Liver (tissue), 9 donors: ENCODE measurements around the gene SPAST. TPM values are rescaled to one million over a fixed set of nuclear protein-coding genes. Genes with fewer than 3 reads are reported as not detected.
A peak's percentile ranks its signal among the peaks of the same experiment; 100 is the strongest.

Source experiments
- DNase-seq: peaks from one replicate; pipeline ENCODE4 v3.0.0-alpha.2; 2017; ENCODE audit warnings: low spot score
- H3K27ac ChIP-seq, 2 donors: one replicate each; pipeline ENCODE4 v1.7.0; 2013; ENCODE audit warnings: inconsistent platforms in 2 of 2, low read length in 2 of 2, control low read depth in 1 of 2, low read depth in 1 of 2, mild to moderate bottlenecking in 1 of 2
- H3K27me3 ChIP-seq, 4 donors: one replicate each; pipeline versions ENCODE4 v1.6.1 to v1.7.0; 2013; ENCODE audit warnings: low read length in 3 of 4, inconsistent platforms in 1 of 4, mild to moderate bottlenecking in 1 of 4, moderate library complexity in 1 of 4; ENCODE audit not compliant: control insufficient read depth in 4 of 4, insufficient read depth in 4 of 4
- H3K36me3 ChIP-seq, 4 donors: one replicate each; pipeline versions ENCODE4 v1.6.1 to v1.7.0; 2013; ENCODE audit warnings: low read length in 3 of 4, mild to moderate bottlenecking in 3 of 4, low read depth in 1 of 4, moderate library complexity in 1 of 4; ENCODE audit not compliant: control insufficient read depth in 4 of 4, insufficient read depth in 3 of 4
- H3K4me1 ChIP-seq, 4 donors: one replicate each; pipeline versions ENCODE4 v1.6.1 to v1.7.0; 2013; ENCODE audit warnings: low read length in 3 of 4, mild to moderate bottlenecking in 3 of 4, moderate library complexity in 1 of 4; ENCODE audit not compliant: control insufficient read depth in 4 of 4, insufficient read depth in 4 of 4
- H3K4me3 ChIP-seq, 3 donors: one replicate each; pipeline versions ENCODE4 v1.6.1 to v1.7.0; 2013; ENCODE audit warnings: low read length in 3 of 3, control low read depth in 1 of 3, low read depth in 1 of 3, mild to moderate bottlenecking in 1 of 3
- H3K9ac ChIP-seq, 2 donors: one replicate each; pipeline ENCODE4 v1.7.0; 2013; ENCODE audit warnings: low read length in 2 of 2, mild to moderate bottlenecking in 2 of 2, moderate library complexity in 2 of 2, control low read depth in 1 of 2, low read depth in 1 of 2
- H3K9me3 ChIP-seq, 4 donors: one replicate each; pipeline versions ENCODE4 v1.6.1 to v1.7.0; 2013; ENCODE audit warnings: low read length in 3 of 4; ENCODE audit not compliant: control insufficient read depth in 4 of 4
- ATF3 ChIP-seq: IDR thresholded peaks from 2 replicates; pipeline ENCODE4 v1.6.1; 2016; ENCODE audit warnings: antibody characterized with exemption
- CTCF ChIP-seq: fragments of 150-350 bp; IDR thresholded peaks from 2 replicates; pipeline ENCODE4 v1.5.1; 2017; ENCODE audit warnings: improper control_type of control experiment, low read depth, low read length; ENCODE audit not compliant: missing input control
- EGR1 ChIP-seq, 2 donors: IDR thresholded peaks; 2 replicates each; pipeline ENCODE4 v1.6.1; 2016 to 2018; ENCODE audit warnings: antibody characterized with exemption in 2 of 2, low read depth in 2 of 2
- FOXA1 ChIP-seq: IDR thresholded peaks from 2 replicates; pipeline ENCODE4 v1.6.1; 2016; ENCODE audit warnings: antibody characterized with exemption
- FOXA2 ChIP-seq: IDR thresholded peaks from 2 replicates; pipeline ENCODE4 v1.6.1; 2016; ENCODE audit warnings: antibody characterized with exemption
- GABPA ChIP-seq, 2 donors: IDR thresholded peaks in 1 of 2; conservative IDR thresholded peaks in 1 of 2; 2 replicates each; pipeline ENCODE4 v1.6.1; 2016; ENCODE audit warnings: antibody characterized with exemption in 2 of 2, mild to moderate bottlenecking in 1 of 2, moderate library complexity in 1 of 2
- HNF4A ChIP-seq, 2 donors: conservative IDR thresholded peaks; 2 replicates each; pipeline ENCODE4 v1.6.1; 2016; ENCODE audit warnings: antibody characterized with exemption in 2 of 2, mild to moderate bottlenecking in 2 of 2
- HNF4G ChIP-seq: IDR thresholded peaks from 2 replicates; pipeline ENCODE4 v1.6.1; 2016; ENCODE audit warnings: antibody characterized with exemption
- JUND ChIP-seq, 2 donors: IDR thresholded peaks; 2 replicates each; pipeline ENCODE4 v1.6.1; 2016; ENCODE audit warnings: antibody characterized with exemption in 2 of 2
- MAX ChIP-seq: IDR thresholded peaks from 2 replicates; pipeline ENCODE4 v1.6.1; 2016; ENCODE audit warnings: antibody characterized with exemption
- NR2F2 ChIP-seq: IDR thresholded peaks from 2 replicates; pipeline ENCODE4 v1.6.1; 2016; ENCODE audit warnings: antibody characterized with exemption
- RAD21 ChIP-seq, 2 donors: IDR thresholded peaks; 2 replicates each; pipeline ENCODE4 v1.6.1; 2016; ENCODE audit warnings: antibody characterized with exemption in 2 of 2, mild to moderate bottlenecking in 2 of 2
- REST ChIP-seq: IDR thresholded peaks from 2 replicates; pipeline ENCODE4 v1.6.1; 2016; ENCODE audit warnings: antibody characterized with exemption, mild to moderate bottlenecking
- RXRA ChIP-seq, 2 donors: IDR thresholded peaks; 2 replicates each; pipeline ENCODE4 v1.6.1; 2017 to 2018; ENCODE audit warnings: antibody characterized with exemption in 2 of 2, mild to moderate bottlenecking in 1 of 2
- SP1 ChIP-seq: IDR thresholded peaks from 2 replicates; pipeline ENCODE4 v1.6.1; 2018; ENCODE audit warnings: antibody characterized with exemption, mild to moderate bottlenecking
- TAF1 ChIP-seq: conservative IDR thresholded peaks from 2 replicates; pipeline ENCODE4 v1.6.1; 2016; ENCODE audit warnings: antibody characterized with exemption, mild to moderate bottlenecking
- YY1 ChIP-seq: IDR thresholded peaks from 2 replicates; pipeline ENCODE4 v1.6.1; 2016; ENCODE audit warnings: antibody characterized with exemption, mild to moderate bottlenecking
- ZBTB33 ChIP-seq: IDR thresholded peaks from 2 replicates; pipeline ENCODE4 v1.6.1; 2016; ENCODE audit warnings: antibody characterized with exemption
- WGBS: extraction: QIAGEN DNeasy Blood & Tissue Kit; methylation state at CpG from one replicate; pipeline ENCODE4 v1.1.7; 2013; 5-methylcytosine and 5-hydroxymethylcytosine counted together
- polyA plus RNA-seq, 2 donors: library from polyadenylated mRNA; stranded (reverse) in 1 of 2; unstranded in 1 of 2; fragments of 200-250 nt in 1 of 2; fragments of >200 nt in 1 of 2; fragmentation: Nextera tagmentation in 1 of 2; extraction: Ambion mirVana in 1 of 2; gene quantifications; one replicate each; pipeline versions ENCODE4 v1.2.1 to v1.2.3, GENCODE V29; 2013 to 2015
- total RNA-seq, 2 donors: library from RNA; depleted of rRNA; stranded (reverse); fragments of >200 nt; gene quantifications; one replicate each; pipeline ENCODE4 v1.2.3, GENCODE V29; 2014
- donor health status: healthy.
- donor health status: healthy.
- donor health status: healthy.
- donor health status: healthy.
- donor health status: healthy.

SPAST gene
- total and polyA plus RNA-seq, 4 donors: 3.2 to 16.8 (median 7.7) TPM

GRCh38 chr2:32061973-32062861 lies 1.1 kb upstream of the SPAST start (continued):
- no peak for TF ChIP-seq CTCF
- TF ChIP-seq YY1: no peak
- TF ChIP-seq NR2F2: no peak
- TF ChIP-seq RAD21 (IDR thresholded peaks at IDR 0.05): no peak
- TF ChIP-seq TAF1: no peak
- TF ChIP-seq GABPA (IDR thresholded peaks at IDR 0.05 in 1 of 2, conservative IDR thresholded peaks at IDR 0.05 in 1 of 2): no peak
- TF ChIP-seq RXRA (IDR thresholded peaks at IDR 0.05): no peak

- Histone ChIP-seq H3K4me3 (peak overlapping the region; percentile 86 to 90 (median 88)), H3K36me3 (no peaks in the 10 kb centered on the region), H3K9me3 (no peaks in the 10 kb centered on the region), H3K27ac (peak overlapping the region; percentile 73 to 85), H3K27me3 (no peaks in the 10 kb centered on the region), H3K9ac (peak overlapping the region; percentile 47 to 62), H3K4me1 (peaks cover 2 to 22% (median 14%) of the 10 kb centered on the region in 4 donors)
- TF ChIP-seq JUND (IDR thresholded peaks at IDR 0.05) (no peak), MAX (no peak), HNF4A (conservative IDR thresholded peaks at IDR 0.05) (no peak), YY1 (no peak), EGR1 (IDR thresholded peaks at IDR 0.05; ENCODE audit: low read depth in 2 of 2) (no peak), RAD21 (IDR thresholded peaks at IDR 0.05) (no peak), GABPA (IDR thresholded peaks at IDR 0.05 in 1 of 2, conservative IDR thresholded peaks at IDR 0.05 in 1 of 2) (no peak), NR2F2 (no peak), SP1 (no peak), FOXA1 (no peak), HNF4G (no peak), REST (no peak), FOXA2 (no peak), ATF3 (no peak), ZBTB33 (no peak), TAF1 (no peak), RXRA (IDR thresholded peaks at IDR 0.05) (no peak)
- DNase-seq: no peak
- WGBS: under 1% methylated on average over 40 of the region's 40 CpGs
Observed at GRCh38 chr2:32064021-32064601, 755 bp downstream of the SPAST start.
